ENCODE results near the gene KIF1C.

DNA sequence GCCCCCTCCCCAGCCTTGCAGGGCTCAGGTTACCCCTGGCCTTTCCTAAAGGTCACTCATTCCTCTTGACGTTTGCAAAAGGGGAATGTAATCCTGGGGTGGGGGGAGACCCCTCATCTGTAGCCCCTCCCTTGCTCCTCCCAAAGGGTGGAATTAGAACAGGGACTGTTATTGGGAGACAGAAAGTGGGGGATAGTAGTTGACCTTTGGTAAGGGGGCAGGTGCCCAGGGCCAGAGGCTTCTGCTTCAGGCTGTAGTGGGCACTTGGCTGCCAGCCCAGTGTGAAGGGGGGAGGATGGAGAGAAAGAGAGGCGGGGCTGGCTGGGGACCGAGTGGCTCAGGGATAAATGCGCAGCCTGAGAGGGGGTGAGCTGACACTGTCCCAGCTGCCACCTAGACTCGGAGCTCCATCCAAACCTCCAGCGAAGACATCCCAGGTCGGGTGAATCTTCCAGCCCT is 47.0 kb upstream of the KIF1C start, which contains the start of gene ENO3:
- TF ChIP-seq POLR2AphosphoS5 (IDR thresholded peaks at IDR 0.05): no peak
- TF ChIP-seq CTCF (IDR thresholded peaks at IDR 0.05): no peak
